GM18520 (cell line): Measurements from ENCODE around the gene ZCRB1.
"Not testable (repeated sequence)": the region's sequence is repeated elsewhere in the genome, so short reads cannot be mapped to it uniquely, and the experiment has no call there.

Source experiments
- ATAC-seq: cut with Tn5 transposase; IDR thresholded peaks from one replicate; pipeline ENCODE4 v1.9.1; 2021; ENCODE audit not compliant: unreplicated experiment

ZCRB1 gene

GRCh38 chr12:42330097-42330496 is 4.2 kb upstream of the ZCRB1 start:
- not testable (repeated sequence) for ATAC-seq

- no peak for ATAC-seq
These were observed 1.3 kb upstream of the ZCRB1 start for GRCh38 chr12:42327227-42327590.

- no peak for ATAC-seq
These were observed 790 bp upstream of the ZCRB1 start for GRCh38 chr12:42326541-42327226.

- ATAC-seq: no peak
These were observed 605 bp downstream of the ZCRB1 start for GRCh38 chr12:42325326-42325652.

GRCh38 chr12:42323856-42324255 is 2.0 kb downstream of the ZCRB1 start:
- ATAC-seq: no peak

- ATAC-seq: no peak
These were observed 3.3 kb downstream of the ZCRB1 start for GRCh38 chr12:42322567-42322966.

GRCh38 chr12:42320796-42321195 is 5.1 kb downstream of the ZCRB1 start:
- no peak for ATAC-seq

- ATAC-seq: no peak
These were observed 10.8 kb downstream of the ZCRB1 start for GRCh38 chr12:42315108-42315507.

- no peak for ATAC-seq
These were observed 15.9 kb downstream of the ZCRB1 start for GRCh38 chr12:42309996-42310395.

GRCh38 chr12:42308390-42308789 is 17.5 kb downstream of the ZCRB1 start:
- ATAC-seq: no peak

- no peak for ATAC-seq
These were observed 19.6 kb downstream of the ZCRB1 start for GRCh38 chr12:42306297-42306696.

GRCh38 chr12:42299392-42300308 is 26.2 kb downstream of the ZCRB1 start:
- ATAC-seq: peak; percentile 81

- ATAC-seq: no peak
These were observed 27.0 kb downstream of the ZCRB1 start for GRCh38 chr12:42298887-42299286.

GRCh38 chr12:42296503-42297109 is 29.3 kb downstream of the ZCRB1 start:
- ATAC-seq: no peak

- no peak for ATAC-seq
These were observed 34.2 kb downstream of the ZCRB1 start for GRCh38 chr12:42291680-42292079.

- ATAC-seq: no peak
These were observed 37.4 kb downstream of the ZCRB1 start for GRCh38 chr12:42288544-42288943.

GRCh38 chr12:42286741-42287140 is 39.2 kb downstream of the ZCRB1 start:
- no peak for ATAC-seq

GRCh38 chr12:42285431-42285830 is 40.5 kb downstream of the ZCRB1 start:
- ATAC-seq: no peak

GRCh38 chr12:42284876-42285275 is 41.0 kb downstream of the ZCRB1 start:
- no peak for ATAC-seq

GRCh38 chr12:42284157-42284556 is 41.7 kb downstream of the ZCRB1 start:
- no peak for ATAC-seq

- no peak for ATAC-seq
These were observed 42.2 kb downstream of the ZCRB1 start for GRCh38 chr12:42283739-42284138.

- no peak for ATAC-seq
These were observed 43.6 kb downstream of the ZCRB1 start for GRCh38 chr12:42282294-42282693.
